ENCODE data around the gene WSCD2.

The WSCD2 gene

DNA sequence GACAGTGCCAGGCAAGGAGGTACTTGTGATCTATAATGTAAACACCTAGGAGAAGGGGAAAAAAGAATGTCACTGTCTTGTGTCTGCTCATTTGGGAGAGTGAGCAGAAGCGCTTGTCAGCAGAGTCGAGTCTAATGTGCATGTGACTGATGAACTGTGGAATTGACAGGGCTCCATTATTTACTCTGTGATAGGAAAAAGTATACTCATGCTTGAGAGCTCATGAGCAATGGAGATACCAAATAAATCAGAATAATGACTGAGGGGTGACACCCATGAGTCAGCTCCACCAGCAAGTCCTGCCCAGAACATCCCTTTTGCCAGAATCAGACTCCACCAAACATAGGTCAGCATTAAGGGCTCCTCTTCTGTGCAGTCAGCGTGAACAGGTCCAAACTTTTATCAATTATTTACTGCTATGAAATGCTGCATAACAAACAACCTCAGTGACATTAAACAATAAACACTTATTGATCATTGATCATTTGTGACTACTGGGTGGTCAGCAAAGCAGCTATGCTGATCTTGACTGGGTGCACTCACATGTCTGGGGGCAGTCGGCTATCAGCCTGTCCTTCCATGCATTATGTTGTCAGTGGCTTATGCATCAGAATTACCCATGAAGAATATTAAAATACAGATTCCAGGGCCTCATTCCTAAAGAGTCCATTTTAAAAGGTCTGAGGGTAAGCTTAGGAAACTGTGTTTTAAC, 29.2 kb upstream of the WSCD2 start:
- Mint-ChIP-seq H3K27ac (no peak overlapping the region), H3K4me3 (no peak overlapping the region), H3K27me3 (peaks cover 4% of the 10 kb centered on the region), H3K36me3 (no peaks in the 10 kb centered on the region), H3K4me1 (no peaks in the 10 kb centered on the region), H3K9me3 (no peaks in the 10 kb centered on the region)
- DNase-seq = no peak
- CTCF ChIA-PET = no interaction called here

DNA sequence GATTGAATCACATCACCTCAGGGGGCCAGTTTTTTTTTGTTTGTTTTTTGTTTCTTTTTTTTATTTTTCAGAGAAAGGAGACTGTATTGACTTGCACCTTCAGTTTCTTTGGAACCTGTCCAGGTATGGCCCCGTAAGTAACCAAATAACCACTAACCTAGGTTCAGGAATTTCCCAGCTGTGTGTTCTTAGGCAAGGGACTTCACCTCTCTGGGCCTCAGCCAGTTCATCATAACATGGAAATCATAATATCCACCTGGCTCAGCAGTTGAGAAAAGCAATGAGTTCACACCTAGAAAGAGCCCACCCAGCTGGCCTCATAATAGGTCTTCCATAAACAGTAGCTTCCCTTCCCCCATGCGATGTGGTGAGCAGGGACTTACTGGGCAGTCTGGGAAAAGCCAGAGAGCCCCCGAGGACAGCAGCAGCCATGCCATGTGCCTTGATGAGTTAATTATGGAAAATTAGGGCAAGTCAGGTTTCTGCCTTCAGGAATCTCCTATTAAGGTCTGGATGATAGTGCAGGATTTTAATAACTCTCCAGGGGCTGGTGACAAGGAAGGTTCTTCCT, 27.4 kb upstream of the WSCD2 start:
- no peaks in the 10 kb centered on the region for H3K9me3 Mint-ChIP-seq
- H3K27me3 Mint-ChIP-seq = peaks cover 4% of the 10 kb centered on the region
- no peak overlapping the region for H3K4me3 Mint-ChIP-seq
- CTCF ChIA-PET = no interaction called here
- H3K4me1 Mint-ChIP-seq = no peaks in the 10 kb centered on the region
- no peaks in the 10 kb centered on the region for H3K36me3 Mint-ChIP-seq
- no peak overlapping the region for H3K27ac Mint-ChIP-seq
- DNase-seq = no peak

DNA sequence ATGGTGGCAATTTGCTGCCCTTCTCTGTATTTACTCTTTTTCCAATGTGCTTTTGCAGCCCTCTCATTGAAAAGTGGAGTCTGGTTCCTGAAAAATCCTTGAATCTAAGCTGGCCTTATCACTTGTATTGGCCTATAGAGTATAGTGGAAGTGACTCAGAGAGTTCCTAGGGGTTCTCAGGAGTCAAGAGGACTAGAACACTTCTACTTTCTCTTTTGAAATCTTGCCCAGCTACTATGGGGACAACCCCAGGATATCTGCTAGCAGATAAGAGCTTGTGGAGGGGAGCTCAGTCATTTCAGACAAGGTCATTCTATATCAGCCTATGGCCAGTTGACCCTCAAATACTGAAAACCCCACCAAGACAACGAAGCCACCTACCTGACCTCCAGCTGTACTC, 26.7 kb upstream of the WSCD2 start:
- no peak for DNase-seq
- CTCF ChIA-PET = no interaction called here
- no peak overlapping the region for H3K4me3 Mint-ChIP-seq
- H3K36me3 Mint-ChIP-seq = no peaks in the 10 kb centered on the region
- no peaks in the 10 kb centered on the region for H3K4me1 Mint-ChIP-seq
- H3K9me3 Mint-ChIP-seq = no peaks in the 10 kb centered on the region
- H3K27ac Mint-ChIP-seq = no peak overlapping the region
- peaks cover 4% of the 10 kb centered on the region for H3K27me3 Mint-ChIP-seq

DNA sequence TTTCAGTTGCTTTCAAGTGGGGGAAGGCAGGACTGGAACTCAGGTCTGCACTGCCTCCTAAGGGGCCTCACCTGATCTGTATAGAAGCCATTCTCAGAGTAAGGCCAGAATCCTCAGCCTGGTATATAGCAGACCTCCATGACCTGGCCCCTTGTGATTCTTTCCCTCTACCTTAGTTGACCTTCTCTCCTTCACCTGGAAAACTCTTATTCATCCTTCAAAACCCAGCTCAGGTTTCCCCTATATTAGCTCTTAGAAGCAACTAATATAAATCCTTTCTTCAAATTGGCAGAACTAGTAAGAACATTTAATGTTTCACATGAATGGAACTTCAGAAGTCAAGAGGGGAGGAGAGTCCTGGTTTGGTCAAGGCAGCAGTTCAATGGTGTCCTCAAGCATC, 26.0 kb upstream of the WSCD2 start:
- Mint-ChIP-seq H3K9me3 (no peaks in the 10 kb centered on the region), H3K4me1 (no peaks in the 10 kb centered on the region), H3K4me3 (no peak overlapping the region), H3K27ac (no peak overlapping the region), H3K36me3 (no peaks in the 10 kb centered on the region), H3K27me3 (peaks cover 4% of the 10 kb centered on the region)
- DNase-seq = no peak
- CTCF ChIA-PET = no interaction called here

DNA sequence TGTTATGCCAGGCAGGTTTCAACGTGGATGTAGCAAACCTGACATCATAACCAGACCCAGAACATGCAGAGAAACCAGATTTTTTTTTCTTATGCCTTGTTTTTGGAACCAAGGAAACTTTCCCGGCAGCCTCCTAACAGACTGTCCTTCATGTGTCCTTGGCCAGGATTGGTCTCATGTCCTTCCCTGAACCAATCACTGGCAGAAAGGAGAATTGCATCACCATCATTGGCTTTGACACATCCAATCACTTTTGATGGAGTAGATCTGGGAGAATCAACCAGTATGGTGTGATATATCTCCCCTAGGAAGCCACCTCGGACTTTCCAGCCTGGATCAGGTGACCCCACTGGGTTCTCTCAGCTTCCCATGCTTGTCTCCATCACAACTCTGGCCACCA, 25.6 kb upstream of the WSCD2 start:
- H3K4me3 Mint-ChIP-seq = no peak overlapping the region
- DNase-seq = no peak
- H3K9me3 Mint-ChIP-seq = no peaks in the 10 kb centered on the region
- H3K4me1 Mint-ChIP-seq = no peaks in the 10 kb centered on the region
- no peak overlapping the region for H3K27ac Mint-ChIP-seq
- H3K27me3 Mint-ChIP-seq = peaks cover 4% of the 10 kb centered on the region
- CTCF ChIA-PET = no interaction called here
- no peaks in the 10 kb centered on the region for H3K36me3 Mint-ChIP-seq

DNA sequence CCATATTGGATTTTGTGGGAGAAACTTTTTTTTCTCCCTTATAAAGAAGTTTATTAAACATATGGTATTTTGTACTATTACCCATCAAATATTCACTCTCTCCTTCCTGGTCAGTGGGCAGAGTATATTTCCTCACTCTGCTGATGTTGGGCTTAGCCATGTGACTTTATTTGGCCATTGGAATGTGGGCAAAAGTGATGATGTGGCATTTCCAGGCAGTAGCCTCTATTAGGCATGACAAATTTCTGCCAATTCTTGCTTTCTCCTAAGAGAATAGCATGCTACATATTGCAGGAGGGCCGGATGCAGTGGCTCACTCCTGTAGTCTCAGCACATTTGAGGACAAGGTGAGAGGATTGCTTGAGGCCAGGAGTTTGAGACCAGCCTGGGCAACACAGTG, 24.4 kb upstream of the WSCD2 start:
- Mint-ChIP-seq H3K27ac (no peak overlapping the region), H3K9me3 (no peaks in the 10 kb centered on the region), H3K36me3 (no peaks in the 10 kb centered on the region), H3K4me3 (no peak overlapping the region), H3K27me3 (peaks cover 4% of the 10 kb centered on the region), H3K4me1 (no peaks in the 10 kb centered on the region)
- CTCF ChIA-PET = no interaction called here
- DNase-seq = no peak

DNA sequence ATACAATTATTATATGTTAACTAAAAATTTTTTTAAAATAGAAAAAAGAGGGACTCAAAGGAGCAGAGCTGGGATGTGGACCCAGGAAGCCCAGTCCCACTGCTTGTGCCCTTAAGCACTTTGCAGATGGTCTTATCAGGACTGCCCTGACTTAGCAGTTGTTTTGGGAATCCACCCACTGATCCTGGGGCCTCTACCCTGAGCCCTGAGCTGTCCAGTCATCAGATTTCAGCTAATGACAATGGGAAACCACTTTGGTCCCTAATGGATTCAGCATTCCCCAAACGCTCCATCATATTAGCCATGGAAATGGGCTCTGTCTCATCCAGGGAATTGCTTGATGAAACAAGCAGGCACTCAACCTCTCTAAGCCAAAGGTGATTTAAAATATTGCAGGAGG, 22.5 kb upstream of the WSCD2 start:
- Mint-ChIP-seq H3K36me3 (no peaks in the 10 kb centered on the region), H3K4me3 (no peak overlapping the region), H3K9me3 (no peaks in the 10 kb centered on the region), H3K27me3 (peaks cover 4% of the 10 kb centered on the region), H3K27ac (no peak overlapping the region), H3K4me1 (no peaks in the 10 kb centered on the region)
- CTCF ChIA-PET = no interaction called here
- DNase-seq = no peak

DNA sequence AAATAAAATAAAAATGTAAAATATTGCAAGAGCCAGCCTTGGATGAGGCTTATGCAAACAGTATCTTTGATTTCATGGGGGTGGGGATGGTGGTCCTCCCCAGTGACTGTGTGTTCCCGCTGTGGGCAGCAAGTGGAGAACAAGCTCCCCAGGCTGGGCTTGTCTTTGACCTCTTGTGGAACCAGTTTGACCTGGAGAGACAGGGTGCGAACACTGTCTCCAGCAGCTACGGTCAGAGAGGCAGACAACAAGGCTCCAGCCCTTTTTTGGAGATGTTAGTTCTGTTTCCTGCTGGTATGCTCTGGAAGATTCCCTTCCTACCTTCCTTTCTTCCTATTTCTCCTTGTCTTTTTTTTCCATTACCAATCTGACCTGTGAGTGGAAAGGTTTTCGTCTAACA, 21.8 kb upstream of the WSCD2 start:
- Mint-ChIP-seq H3K27ac (no peak overlapping the region), H3K4me1 (no peaks in the 10 kb centered on the region), H3K36me3 (no peaks in the 10 kb centered on the region), H3K9me3 (no peaks in the 10 kb centered on the region), H3K27me3 (peaks cover 2% of the 10 kb centered on the region), H3K4me3 (no peak overlapping the region)
- no peak for DNase-seq
- CTCF ChIA-PET = no interaction called here

DNA sequence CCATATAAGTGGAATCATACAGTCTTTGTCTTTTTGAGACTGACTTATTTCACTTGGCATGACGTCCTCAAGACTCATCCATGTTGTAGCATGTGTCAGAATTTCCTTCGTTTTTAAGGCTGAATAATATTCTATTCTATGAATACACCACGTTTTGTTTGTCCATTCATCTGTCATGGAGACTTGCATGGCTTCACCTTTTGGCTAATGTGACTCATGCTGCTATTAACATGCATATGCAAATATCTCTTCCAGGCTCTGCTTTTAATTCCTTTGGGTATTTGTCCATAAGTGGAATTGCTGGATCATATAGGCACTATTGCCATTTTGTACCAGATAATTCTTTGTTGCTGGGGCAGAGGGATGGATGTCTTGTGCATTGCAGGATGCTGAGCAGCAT, 19.6 kb upstream of the WSCD2 start:
- Mint-ChIP-seq H3K9me3 (no peaks in the 10 kb centered on the region), H3K4me3 (no peak overlapping the region), H3K27ac (no peak overlapping the region), H3K27me3 (peaks cover 3% of the 10 kb centered on the region), H3K36me3 (no peaks in the 10 kb centered on the region), H3K4me1 (no peaks in the 10 kb centered on the region)
- CTCF ChIA-PET = no interaction called here
- DNase-seq = no peak

DNA sequence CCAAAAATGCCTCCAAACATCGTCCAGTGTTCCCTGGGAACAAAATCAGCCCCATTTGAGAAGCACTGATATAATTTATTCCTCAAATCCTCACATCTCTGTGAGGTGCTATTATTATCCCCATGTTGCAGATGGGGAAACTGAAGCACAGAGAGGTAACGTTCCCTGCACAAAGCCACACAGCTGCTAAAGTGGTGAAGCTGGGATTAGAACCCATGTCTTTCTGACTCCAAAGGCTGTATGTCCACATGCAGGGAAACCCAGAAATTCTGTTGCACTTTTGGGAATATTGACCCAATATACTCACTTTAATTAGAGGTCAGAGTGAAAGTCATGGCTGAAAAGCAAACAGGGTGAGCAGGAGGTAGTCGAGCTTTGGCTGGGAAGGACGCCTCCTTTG, 19.1 kb upstream of the WSCD2 start:
- CTCF ChIA-PET = no interaction called here
- no peak for DNase-seq
- Mint-ChIP-seq H3K4me3 (no peak overlapping the region), H3K9me3 (no peaks in the 10 kb centered on the region), H3K27me3 (peaks cover 3% of the 10 kb centered on the region), H3K4me1 (no peaks in the 10 kb centered on the region), H3K36me3 (no peaks in the 10 kb centered on the region), H3K27ac (no peak overlapping the region)

DNA sequence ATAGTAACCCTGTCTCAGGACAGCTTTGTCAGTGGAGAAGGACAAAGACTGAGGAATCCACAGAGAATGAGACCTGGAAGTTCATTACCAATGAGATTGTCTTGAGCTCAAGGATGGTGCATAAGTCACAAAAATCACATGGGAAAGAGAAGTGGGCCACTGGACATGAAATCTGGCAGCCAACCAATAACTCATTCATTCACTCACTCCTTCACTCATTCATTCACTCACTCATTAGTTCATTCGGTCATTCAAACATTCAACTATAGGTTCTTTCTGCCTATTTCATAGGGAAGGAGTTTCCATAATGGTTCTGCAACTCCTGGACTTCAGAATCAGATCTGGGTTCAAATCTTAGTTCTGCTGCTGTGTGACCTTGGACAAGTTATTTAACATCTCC, 18.2 kb upstream of the WSCD2 start:
- Mint-ChIP-seq H3K9me3 (no peaks in the 10 kb centered on the region), H3K27ac (no peak overlapping the region), H3K27me3 (peaks cover 3% of the 10 kb centered on the region), H3K4me1 (no peaks in the 10 kb centered on the region), H3K36me3 (no peaks in the 10 kb centered on the region), H3K4me3 (no peak overlapping the region)
- CTCF ChIA-PET = no interaction called here
- DNase-seq = no peak

DNA sequence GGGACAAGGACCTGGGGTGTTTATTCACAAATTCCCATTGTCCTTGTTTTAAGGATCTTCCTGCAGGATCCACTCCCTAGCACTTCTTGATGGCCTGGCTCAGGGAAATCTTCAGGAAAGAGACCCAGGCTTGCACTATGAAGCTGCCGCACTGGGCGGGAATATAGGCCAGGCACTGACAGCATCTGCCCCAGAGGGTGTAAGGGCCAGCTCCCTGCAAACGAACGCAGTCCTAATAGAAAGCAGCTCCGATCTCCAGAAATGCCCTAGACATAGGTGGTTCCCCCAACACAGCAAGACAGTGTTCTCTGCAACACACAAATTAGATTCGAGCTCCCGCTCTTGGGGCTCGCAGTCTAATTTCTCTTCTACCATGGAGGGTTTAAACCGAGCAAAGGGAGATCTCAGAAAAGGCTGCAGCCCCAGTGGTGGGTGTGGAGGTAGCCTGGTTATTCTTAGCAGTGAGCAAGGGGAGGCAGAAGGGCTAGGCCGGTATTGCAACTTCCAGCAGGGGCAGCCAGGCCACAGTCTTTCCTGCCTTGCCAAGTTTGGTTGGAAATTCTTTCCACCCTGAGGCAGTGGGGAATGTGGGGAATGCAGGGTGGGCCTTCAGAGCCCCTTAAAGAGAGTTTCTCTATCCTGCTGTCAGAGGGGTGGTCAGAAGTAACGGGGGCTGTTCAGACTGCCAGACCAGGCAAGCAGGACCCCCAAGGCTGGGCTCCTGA, 16.1 kb upstream of the WSCD2 start:
- no peak for DNase-seq
- no peaks in the 10 kb centered on the region for H3K36me3 Mint-ChIP-seq
- CTCF ChIA-PET = no interaction called here
- H3K9me3 Mint-ChIP-seq = no peaks in the 10 kb centered on the region
- no peak overlapping the region for H3K4me3 Mint-ChIP-seq
- H3K27me3 Mint-ChIP-seq = peaks cover 3% of the 10 kb centered on the region
- H3K27ac Mint-ChIP-seq = no peak overlapping the region
- no peaks in the 10 kb centered on the region for H3K4me1 Mint-ChIP-seq

DNA sequence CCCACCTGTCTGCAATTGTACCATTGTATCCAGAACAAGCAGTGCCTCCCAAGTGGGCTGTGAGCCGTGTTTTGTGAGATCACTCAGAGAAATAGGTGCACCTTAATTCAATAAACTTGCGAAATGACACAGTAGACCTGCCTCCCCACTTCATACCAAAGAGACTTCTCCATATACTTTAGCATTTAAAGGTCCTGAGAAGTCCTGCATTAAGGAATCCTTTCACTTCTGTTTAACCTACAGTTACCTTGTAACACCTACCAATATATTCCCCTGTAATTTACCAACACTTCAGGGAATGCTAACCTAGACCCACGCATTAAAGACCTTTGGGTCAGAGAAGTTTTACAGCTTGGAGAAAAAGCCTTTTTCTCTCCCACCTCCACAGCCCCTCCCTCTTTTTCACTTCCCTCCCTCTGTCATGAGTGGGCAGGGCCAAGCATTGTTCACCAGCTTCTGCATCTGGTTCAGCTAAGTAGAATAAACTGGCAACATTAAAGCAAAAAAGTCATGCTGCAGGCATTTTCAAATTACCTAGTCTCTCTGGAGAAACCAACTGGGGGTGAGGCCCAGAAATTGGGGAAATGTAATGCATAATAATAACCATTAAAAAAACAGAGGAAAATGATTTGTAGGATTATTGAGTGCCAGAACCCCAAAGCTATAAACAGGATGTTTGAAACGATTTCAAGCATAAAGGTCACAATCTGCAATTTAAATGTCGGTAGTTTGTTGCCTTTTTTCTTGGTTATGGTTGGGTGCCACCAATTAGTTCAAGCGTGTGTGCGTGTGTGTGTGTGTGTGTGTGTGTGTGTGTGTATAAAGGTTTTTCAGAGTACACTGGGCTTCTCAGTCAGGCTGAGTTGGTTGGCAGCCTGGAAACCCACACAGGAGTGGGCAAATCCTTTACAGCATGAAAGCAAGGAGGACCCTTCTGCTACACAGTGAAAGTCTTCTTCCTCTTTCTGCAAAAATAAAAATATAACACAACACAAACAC, 13.7 kb upstream of the WSCD2 start:
- Mint-ChIP-seq H3K9me3 (peaks cover 2% of the 10 kb centered on the region), H3K27ac (no peak overlapping the region), H3K36me3 (no peaks in the 10 kb centered on the region), H3K4me1 (no peaks in the 10 kb centered on the region), H3K27me3 (peaks cover 6% of the 10 kb centered on the region), H3K4me3 (no peak overlapping the region)
- no peak for DNase-seq
- CTCF ChIA-PET = interaction anchor here (0.5 kb wide), 1 partner anchor 425 kb away, joined by 3 read pairs; no protein-coding TSS in a partner anchor

DNA sequence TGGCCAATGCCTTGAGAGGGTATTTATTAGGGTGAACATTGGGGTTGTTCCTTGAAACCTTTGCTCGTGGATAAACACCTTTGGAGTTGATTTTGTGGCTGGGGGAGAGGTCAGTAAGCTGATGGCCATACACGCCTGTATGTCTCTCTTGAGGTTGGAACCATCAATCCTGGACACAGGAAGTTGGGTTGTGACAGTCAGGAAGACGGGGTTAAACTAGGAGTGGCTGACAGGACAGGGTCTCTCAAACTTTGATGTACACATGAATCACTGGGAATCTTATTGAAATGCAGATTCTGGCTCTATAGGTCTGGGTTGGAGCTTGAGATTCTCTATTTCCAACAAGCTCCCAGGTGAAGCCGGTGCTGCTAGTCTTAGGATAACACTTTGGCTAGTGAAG, 12.8 kb upstream of the WSCD2 start:
- H3K27ac Mint-ChIP-seq = no peak overlapping the region
- H3K4me1 Mint-ChIP-seq = no peaks in the 10 kb centered on the region
- H3K36me3 Mint-ChIP-seq = no peaks in the 10 kb centered on the region
- H3K4me3 Mint-ChIP-seq = no peak overlapping the region
- H3K27me3 Mint-ChIP-seq = peaks cover 12% of the 10 kb centered on the region
- no peak for DNase-seq
- CTCF ChIA-PET = interaction anchor here (0.5 kb wide), 1 partner anchor 424 kb away, joined by 3 read pairs; no protein-coding TSS in a partner anchor
- H3K9me3 Mint-ChIP-seq = peaks cover 3% of the 10 kb centered on the region
